HG03064 (cell line): ENCODE measurements around the gene ARHGAP20.

Experiments
- ATAC-seq: cut with Tn5 transposase; IDR thresholded peaks from one replicate; pipeline ENCODE4 v1.9.1; 2021; ENCODE audit warnings: low read depth; ENCODE audit not compliant: unreplicated experiment

The ARHGAP20 gene, protein sequence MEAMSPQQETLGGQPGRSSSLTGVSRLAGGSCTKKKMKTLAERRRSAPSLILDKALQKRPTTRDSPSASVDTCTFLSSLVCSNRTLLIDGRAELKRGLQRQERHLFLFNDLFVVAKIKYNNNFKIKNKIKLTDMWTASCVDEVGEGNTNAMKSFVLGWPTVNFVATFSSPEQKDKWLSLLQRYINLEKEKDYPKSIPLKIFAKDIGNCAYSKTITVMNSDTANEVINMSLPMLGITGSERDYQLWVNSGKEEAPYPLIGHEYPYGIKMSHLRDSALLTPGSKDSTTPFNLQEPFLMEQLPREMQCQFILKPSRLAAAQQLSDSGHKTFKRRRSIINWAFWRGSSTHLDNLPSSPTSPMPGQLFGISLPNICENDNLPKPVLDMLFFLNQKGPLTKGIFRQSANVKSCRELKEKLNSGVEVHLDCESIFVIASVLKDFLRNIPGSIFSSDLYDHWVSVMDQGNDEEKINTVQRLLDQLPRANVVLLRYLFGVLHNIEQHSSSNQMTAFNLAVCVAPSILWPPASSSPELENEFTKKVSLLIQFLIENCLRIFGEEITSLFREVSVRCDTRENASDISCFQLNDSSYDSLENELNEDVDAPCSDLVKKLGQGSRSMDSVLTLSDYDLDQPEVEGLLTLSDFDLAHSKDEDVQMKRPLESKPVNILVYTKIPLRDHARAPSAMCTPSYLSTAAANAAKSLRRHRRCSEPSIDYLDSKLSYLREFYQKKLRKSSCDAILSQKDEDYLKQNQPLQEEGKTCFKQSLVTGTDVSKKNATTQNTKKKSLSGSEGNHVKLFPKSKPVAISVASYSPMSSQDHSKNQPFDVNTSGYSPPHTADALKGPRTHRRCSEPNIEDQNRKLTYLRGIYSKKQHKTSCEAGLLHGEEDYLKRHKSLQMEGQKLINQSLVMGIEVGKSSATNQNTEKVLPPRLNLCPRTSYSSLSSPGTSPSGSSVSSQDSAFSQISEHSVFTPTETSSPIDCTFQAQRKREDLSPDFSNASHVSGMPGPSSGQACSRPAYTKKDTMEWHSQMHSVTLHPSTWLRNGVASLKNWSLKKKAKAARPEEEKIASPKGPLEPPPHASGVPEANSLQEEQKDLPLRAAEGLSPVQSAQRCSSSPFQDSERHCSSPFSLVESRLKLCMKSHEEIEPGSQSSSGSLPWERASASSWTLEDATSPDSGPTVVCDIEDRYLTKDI

DNA sequence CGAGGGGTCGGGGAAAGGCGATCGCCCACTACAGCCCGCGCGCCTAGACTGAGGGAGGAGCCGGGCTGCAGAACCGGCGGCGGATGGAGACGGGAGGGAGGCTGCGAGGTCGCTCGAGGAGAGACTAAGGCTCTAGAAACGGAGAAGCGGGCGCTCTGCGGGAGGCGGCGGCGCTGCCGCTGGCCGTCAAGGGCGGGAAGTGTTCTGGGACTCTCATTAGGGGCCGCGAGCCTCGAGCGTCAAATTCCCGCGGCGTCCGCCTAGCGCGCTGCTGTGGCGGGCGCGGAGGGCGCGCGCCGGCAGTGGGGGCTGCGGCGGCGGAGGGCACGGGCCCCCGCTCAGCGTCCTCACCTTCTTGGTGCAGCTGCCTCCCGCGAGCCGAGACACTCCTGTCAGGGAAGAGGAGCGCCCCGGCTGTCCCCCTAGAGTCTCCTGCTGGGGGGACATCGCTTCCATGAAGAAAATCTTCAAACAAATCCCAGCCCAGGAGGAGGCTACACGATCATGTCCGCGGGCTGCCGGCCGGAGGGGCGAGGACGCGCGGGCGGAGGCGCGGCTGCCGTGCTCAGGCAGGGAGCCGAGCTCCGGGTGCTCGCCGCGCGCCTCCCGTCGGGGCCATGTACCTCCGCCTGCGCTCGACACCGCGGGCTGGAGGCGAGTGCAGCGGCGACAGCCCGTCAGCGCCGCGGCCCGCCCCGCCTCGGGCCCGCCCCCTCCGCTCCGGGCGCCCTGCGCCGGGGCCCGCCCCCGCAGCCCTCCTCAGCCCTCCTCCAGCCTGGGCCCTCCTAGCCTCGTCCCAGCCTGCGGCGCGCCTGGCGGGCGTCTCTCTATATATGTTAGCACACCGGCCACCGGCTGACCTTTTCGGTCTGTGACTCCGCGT is at the start of gene ARHGAP20:
ARHGAP20 (minus strand) TSS at position 662 of the 883 bp plus-strand sequence; CDS start at position 456, 206 bp downstream.
- ATAC-seq = peak; percentile 63

DNA sequence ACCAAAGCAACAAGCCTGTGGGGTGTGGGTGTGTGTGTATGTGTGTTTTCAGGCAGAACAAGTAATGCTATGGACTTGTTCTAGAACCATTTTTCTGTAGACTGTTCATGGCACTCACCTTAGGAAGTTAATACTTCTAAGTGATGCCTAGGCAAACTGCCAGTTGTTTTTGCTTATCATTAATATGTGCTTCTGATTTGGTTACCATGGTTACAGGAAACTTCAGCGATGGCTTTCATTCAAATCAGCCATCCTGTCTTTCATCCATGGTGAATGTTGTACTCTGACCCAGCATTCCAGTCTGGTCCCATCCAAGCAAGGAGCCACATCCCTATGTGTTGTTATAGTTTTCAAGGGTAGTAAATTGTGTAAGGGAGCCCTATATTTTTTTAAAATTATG is 49.8 kb upstream of the ARHGAP20 start:
- no peak for ATAC-seq

DNA sequence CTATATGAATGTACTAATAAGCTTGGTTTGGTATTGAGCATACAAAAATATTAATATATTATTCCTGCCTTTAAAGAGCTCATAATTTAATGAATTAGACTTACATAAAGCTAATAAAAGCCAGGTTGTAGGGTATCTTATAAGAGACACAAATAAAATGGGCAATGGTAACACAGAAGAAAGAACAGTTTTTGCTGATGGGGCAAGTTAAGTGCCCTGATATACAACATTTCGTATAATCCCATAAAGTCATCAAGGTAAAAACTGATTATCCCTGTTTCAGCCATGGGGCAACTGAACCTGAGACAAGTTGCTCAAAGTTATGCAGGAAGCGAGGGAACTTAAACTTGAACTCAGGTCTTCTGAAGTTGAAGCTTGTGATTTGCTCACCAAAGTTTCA is 48.9 kb upstream of the ARHGAP20 start:
- no peak for ATAC-seq

DNA sequence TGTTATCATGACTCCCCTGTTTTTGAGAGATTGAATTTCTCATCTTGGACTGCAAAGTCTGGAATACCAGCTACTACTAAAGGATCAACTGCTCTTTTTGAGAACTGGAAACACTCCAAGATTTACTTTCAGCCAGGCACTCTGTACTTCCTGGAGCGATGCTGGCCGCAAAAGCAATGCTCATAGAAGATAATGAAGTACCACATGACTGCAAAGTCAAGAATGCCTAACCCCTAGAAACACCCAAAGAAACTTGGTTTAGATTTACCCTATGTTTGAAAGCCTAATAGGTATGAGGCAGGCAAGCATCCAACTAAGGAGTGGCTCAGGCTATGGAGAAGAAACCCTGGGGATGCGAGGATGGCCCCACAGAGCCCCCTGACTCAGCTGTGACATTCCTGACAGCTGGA is 47.7 kb upstream of the ARHGAP20 start:
- no peak for ATAC-seq

DNA sequence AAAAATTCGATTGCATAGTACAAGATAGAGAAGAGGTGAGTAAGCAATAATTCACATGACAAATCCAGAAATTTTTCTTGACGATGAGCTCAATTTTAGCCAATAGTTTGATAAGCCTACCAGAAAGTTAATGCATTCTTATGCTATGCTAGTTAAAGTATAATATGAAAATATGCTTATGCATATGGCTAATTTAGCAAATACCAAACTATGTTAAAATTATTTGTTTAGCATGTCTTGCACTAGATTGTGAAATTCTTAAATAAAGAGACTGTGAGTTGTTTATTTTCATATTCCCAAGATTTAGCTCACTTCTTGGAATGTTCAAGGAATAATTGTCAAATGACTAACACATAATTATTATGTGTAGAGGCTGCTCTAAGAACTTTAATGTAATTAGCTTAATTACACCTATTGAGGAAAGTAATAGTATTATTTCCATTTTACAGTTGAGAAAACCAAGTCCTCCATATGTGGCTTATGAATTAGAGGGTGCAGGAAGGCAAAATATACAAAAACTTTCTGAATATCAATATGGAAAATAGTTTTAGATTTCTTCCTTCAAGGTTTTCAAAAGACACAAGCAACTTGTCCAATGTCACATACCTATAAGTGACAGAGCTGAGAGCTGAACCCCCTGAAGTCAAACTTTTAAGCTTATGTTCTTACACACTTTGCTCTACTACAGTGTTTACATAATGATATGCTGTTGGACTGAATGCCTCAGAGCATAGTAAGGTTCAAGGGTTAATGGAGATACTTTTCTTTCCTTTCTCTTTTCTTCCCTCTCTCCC is 45.9 kb upstream of the ARHGAP20 start:
- ATAC-seq = no peak

DNA sequence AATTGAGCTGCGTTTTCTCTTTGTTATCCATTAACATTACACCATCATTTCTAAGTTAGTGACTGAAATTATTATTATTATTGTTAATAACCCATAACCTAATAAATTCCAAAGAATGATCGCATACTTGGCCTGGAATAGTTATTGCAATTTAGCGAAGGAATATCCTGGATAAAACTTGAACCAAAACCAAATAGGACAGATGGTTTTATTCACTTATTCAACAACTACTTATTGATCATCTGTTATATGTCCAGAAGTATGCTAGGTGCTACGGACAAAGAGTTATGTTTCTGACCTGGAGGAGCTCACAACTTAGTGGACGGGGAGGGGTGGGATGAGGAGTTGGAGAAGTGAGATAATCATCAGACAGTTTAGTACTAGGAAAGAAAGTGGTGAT is 44.8 kb upstream of the ARHGAP20 start:
- ATAC-seq = no peak

DNA sequence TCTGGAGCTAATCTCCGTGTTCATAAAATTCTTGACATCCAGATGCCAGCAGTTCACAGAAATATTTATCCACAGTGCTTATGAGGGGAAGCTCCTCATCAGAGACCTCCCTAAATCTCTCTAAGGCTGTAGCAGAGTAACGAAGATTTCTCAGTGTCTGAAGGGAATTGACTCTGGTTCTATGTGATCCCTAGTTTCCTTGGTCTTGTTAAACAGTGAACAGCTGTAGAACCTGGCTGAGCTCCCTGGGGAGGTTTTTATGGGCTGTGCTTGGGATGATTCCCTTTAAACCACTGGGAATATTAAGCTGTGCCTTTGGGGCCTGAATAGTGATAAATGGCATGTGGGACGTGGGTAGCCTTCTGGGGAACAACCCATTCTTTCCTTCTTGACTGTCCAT is 43.7 kb upstream of the ARHGAP20 start:
- ATAC-seq = no peak

DNA sequence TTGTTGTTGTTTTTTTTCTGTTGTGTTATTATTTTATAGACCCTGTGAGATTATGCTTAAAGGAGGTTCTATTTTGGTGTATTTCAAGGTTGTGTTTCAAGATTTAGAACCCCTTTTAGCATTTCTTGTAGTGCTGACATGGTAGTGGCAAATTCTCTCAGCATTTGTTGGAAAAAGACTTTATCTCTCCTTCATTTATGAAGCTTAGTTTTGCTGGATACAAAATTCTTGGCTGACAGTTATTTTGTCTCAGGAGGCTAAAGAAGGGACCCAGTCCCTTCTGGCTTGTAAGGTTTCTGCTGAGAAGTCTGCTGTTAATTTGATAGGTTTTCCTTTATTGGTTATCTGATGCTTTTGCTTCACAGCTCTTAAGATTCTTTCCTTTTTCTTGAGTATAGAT is 40.7 kb upstream of the ARHGAP20 start:
- ATAC-seq = no peak

DNA sequence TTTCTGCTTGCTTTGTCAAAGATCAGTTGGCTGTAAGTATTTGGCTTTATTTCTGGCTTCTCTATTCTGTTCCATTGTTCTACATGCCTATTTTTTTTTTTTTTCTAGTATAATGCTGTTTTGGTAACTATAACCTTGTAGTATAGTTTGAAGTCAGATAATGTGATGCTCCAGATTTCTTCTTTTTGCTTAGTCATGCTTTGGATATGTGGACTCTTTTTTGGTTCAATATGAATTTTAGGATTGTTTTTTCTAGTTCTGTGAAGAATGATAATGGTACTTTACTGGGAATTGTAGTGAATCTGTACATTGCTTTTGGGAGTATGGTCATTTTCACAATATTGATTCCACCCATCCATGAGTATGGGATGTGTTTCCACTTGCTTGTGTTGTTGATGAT is 37.9 kb upstream of the ARHGAP20 start:
- no peak for ATAC-seq

DNA sequence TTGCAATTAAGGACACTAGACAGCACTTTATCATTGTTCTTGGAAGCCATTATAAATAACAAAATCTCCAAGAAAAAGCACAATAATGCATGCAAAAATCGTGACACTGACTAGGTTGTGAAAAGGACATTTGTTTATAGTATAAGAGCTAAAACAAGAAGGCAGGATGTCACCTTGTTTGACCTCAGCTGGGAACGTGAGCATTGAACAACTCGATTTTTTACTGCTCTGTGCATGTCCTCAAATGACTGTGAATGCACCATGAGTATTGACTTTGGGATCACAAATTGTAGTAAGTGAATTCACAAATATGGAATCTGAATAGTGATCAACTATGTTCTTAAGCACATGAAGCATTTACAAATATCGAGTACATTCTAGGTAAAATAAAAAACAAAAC is 35.3 kb upstream of the ARHGAP20 start:
- no peak for ATAC-seq

DNA sequence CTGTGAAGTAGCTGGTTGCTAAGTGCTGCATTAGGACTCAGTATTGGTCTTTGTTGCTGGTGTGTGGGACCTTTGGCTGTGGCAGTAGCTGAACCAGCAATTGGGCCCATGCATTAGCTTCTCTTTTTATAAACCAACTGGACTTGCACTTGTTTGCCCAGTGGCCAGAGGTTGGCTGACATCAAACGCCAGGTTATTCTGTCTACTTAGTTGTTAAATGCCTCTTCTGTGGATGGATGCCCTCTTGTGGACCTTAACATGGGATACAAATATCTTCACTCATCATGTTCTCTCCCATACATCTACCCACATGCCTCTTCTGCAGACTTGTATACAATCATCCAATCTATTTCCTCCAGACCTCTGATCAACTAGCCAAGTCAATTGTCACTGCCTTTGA is 26.4 kb upstream of the ARHGAP20 start:
- no peak for ATAC-seq

DNA sequence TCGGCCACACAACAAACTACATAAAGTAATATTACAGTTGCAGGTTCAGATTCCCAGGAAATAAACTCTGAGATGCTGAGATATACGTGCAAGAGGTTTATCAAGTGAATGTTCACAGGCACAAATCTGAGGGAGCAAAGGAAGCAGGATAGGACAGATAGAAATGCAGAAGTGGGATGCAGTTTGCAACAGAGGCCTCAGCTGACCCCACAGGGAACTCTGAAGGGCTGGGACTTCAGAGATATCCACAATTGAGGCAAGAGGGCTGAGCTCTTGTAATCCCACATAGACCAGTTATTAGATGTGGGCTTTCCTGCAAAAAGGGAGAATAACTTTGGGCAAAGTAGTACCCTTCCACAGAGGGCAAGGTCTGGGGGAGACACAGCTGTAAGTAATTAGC is 25.4 kb upstream of the ARHGAP20 start:
- no peak for ATAC-seq

DNA sequence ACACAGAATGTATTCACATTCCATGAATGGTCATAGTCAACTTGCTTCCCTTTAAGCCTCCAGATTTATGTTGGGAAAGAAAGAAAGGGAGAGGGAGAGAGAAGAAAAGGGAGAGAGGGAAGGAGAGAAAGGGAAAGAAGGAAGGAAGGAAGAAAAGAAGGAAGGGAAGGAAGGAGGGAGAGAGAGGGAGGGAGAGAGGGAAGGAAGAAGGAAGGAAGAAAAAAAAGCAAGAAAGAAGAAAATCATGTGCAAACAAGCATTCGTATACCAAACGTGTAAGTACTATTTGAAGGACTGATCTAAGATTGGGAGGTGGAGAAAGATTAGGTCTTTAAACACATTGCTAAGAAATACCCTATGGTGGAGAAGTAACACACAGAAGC is 23.9 kb upstream of the ARHGAP20 start:
- no peak for ATAC-seq

DNA sequence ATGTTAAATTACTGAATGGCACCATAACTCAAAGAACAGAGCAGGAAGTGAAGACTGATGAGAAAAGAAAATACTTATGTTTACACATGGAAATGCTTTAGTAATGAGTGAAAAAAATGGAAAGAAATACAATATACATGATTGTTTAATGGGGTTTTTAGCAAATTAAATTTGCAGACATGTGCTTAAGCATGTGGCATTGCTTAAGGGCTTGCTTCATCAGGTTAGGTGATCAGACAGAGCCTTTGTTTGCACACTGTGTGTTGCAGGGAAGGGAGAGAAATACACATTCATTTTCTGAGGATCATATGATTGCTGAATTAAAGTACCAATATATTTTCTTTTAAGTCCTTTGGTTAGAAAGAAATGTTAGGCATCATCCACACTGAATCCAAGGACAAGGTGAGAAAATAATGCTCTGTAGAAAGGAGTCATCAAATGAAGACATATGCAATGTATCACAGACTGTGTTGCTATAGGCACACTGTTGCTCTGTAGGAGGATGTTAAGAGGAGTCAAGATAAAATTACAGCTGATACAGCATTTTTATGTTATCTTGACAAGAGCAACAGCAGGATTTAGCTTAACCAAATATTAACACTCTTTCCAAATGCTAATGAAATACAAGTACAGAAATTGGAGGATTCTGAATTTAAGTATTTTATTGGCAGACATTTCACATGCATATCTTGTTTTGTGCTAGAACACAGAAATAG is 23.4 kb upstream of the ARHGAP20 start:
- ATAC-seq = no peak

DNA sequence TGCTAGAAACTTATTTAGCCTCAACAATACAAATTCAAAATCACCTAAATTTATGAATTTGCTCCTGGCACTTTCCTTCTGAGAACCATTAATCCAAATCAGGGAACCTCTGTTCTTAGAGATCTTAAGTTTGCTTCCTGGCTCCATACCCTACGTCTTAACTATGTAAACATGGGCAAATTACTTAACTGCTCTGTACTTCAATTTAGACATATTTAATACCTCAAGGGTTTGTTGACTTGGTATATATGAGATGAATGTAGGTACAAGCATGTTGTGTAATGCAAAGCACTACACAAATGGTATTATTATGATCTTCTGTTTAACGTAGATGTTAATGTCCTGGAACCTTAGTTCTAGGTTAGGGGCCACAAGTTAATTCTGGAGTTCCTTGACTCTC is 22.6 kb upstream of the ARHGAP20 start:
- no peak for ATAC-seq

DNA sequence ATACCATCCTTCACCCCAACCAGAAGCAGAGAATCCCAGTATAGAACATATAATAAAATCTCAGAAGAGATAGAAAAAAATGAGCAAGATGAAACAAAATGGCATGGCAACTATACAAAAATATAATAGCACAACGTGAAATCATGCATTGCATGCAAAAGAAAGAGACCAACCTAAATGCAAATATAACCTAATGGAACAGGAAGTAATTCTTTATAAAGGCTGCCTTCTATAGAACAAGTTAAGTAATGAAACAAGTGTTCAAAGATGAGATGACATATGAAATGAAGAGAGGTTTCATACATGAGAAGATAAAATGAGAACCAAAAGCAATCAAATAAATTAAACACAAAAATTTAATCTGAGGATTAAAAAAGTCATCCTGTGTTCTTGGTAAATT is 18.5 kb upstream of the ARHGAP20 start:
- no peak for ATAC-seq

DNA sequence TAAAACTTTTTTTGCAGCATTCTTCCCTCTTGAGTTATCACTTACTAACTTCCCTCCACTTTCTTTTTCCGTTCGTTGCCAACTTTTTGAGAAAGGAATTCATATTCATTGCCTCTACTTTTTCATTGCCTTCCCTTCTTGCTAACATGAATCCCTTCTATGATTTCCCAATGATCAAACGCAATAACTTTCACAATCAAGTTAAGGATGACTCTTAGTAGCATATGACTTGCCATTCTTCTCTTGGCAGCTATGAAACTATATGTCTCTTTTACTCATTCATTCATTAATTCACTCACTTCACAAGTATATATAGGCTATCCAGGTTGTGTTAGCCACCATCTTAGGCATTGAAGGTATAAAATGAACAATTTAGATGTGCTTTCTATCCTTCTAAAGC is 16.6 kb upstream of the ARHGAP20 start:
- no peak for ATAC-seq

DNA sequence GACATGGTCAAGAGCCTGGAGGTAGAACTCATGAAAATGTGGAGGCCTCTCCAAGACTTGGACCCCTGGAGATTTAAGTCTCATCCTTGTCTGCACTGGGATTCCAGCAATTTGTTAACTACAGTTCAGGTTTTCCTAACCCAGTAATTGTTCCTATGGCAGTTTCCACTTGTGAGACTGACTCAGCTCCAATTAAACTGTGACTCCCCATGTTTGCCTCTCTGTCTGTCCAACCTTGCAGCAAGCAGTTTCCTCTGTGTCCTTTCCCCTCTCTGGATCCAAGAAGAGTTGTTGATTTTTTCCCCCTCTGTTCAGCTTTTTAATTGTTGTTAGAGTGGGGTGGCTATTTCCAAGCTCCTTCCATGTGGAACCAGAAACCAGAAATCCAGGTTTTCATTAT is 16.2 kb upstream of the ARHGAP20 start:
- no peak for ATAC-seq

DNA sequence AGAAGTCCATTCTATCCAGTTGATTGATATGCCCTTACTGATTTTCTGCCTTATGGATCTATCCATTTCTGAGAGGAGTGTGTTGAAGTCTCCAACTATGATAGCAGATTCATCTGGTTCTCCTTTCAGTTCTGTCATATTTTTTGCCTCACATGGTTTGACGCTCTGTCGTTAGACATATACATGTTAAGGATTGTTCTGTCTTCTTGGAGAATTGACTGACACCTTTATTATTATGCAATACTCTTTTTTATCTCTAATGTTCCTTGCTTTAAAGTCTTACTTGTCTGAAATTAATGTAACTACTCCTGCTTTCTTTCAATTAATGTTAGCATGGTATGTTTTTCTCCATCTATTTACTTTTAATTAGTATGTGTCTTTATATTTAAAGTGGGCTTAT is 12.1 kb upstream of the ARHGAP20 start:
- ATAC-seq = no peak
